COLO829 (cell line): ENCODE data around the gene SERPINA6.
"Not testable (repeated sequence)": the region's sequence is repeated elsewhere in the genome, so short reads cannot be mapped to it uniquely, and the experiment has no call there.

Experiments
- DNase-seq: peaks from one replicate; pipeline ENCODE4 v3.0.0; 2012; ENCODE audit warnings: low spot score

SERPINA6 gene

DNA sequence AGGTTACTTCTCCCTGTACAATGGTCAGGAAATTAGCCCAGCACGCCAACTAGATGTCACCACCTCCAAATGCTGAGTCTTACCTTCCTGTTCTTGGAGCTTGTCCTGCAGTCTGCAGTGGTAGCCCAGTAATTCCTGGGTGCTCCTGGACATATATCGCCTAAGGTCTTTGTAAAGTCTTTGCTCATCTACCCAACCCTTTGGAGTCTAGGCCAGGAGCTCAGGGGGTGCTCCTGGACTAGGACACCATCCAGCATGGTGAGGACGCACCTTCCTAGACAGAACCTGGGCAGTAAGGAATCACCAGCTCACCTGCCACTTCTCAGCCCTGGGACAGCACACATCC lies 30.6 kb downstream of the SERPINA6 start:
- DNase-seq: no peak

DNA sequence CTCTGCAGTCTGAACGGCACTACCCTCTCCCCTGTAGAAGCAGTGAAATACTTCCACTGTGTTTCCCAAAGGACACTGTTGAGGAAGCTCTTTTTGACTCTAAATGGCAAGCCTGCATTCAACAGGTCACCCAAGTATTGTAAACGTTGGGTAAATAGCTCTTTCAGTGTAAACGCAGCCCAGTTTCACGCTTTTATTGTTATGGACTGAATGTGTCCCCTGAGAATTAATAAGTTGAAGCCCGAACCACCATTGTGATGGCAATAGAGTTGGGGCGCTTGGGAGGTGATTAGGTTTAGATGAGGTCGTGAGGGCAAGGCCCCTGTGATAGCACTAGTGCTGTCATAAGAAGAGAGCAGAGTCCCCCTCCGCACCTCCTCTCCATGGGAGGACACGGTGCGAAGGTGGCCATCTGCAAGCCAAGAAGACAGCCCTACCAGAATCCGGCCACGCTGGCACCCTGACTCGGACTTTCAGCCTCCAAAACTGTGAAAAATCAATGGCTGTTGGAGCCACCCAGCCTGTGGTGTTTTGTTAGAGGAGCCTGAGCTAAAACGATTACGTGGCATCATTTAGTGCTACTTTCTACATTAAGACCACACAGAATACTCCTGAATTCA lies 31.1 kb downstream of the SERPINA6 start:
- no peak for DNase-seq

DNA sequence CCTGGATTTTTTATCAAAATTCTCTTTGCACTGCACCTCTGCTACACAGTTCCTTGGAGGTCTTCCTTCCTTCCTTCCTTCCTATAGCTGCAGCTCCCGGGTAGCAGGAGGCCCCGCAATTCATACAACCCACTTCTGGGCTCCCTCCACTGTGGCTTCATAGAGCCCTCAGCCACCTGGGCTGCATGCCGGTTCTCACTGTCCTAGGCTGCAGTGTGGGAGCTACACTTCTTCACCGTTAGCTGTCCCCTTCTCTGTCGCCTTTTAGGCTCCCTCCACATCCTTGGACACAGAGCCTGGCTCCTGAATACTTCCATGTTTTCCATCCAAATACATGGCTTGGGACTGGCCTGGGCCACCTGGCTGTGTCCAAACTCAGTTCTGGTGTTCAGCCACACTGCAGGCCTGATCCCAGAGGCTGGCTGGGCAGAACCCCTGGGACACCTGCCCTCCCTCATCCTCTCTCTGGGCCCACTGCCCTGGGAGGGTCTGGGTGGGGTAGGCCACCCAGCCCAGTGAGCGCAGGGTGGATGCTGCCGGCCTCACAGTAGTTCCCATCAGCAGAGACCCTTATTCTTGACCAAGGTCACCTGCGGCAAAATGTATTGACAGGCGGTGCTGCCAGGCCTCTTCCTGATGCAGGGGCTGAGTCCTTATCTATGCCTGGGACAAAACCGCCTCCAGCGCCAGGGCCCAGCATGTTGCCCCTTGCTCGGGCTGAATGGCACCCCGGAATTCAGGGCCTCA lies 31.8 kb downstream of the SERPINA6 start:
- DNase-seq: no peak

DNA sequence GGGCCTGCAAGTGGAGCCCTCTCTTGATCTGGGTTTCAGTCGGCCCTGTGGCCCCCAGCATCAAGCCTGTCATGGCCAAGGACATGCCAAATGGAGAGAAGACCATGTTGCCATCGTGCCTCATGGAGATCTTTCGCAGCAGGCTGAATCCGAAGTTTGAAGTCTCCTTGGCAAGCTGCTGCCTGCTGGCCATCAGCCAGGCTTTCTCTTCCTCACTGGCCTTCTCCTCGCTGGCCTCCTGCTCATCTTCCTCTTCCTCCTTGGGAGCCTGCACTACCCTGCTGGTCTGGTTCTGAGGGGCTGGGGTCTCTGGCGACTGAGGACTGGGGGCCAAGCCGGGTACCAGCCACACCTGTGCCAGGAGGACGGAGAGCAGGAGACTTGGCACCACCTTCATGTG lies 32.9 kb downstream of the SERPINA6 start:
- DNase-seq: no peak

DNA sequence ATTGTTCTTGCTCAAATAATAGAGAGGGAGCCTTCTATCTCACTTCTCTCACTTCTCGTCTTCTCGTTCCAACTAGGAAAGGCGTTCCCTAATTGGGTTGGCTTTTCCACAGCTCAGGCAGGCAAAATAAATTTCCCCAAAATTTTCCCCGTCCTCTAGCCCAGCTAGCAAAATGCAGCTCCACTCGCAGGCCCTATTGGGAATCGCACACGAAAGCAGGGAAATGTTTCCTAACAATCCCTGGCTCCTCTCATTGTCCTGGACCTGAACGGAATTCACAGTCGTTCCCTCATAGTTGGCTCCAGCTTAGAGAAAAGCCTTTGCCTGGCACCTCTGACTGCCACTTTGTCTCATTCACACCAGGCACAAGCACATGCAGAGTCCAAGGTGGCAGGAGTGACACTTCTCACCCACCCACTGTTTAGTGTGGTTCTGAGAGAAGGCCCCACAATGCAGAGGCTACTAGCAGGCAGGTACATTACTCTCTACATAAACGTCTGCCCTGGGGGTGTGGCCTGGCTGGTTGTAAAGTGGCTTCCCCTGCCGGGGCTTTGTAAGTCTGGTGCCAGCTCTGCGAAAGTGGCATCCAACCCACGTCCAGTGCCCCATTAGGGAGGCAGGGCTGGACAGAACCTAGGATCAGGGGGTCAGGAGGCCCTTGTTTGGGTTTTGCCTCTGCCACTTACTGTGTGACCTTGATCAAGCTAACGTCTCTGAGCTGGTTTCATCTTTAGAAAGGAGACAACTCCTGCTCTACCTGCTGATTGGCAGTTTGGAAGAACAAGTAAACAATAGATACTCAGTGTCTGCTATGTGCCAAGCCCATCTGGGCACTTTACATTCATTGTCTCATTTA lies 34.3 kb downstream of the SERPINA6 start:
- no peak for DNase-seq

DNA sequence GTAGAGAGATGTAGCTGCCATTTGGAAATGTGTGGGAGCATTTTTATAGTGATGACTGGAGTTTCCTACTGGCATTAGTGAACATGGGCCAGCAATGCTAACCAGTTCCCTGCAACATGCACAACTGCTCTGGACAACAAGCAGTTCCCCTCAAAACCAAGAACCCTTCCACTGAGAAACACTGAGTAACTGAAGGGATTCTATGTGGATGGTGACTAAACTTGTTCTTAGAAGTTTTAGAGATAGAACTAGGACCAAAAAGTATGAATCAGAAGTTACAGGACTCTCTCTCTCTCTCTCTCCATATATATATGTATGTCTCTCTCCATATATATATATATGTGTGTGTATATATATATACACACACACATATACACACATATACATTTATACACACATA lies 38.0 kb downstream of the SERPINA6 start:
- DNase-seq: no peak

DNA sequence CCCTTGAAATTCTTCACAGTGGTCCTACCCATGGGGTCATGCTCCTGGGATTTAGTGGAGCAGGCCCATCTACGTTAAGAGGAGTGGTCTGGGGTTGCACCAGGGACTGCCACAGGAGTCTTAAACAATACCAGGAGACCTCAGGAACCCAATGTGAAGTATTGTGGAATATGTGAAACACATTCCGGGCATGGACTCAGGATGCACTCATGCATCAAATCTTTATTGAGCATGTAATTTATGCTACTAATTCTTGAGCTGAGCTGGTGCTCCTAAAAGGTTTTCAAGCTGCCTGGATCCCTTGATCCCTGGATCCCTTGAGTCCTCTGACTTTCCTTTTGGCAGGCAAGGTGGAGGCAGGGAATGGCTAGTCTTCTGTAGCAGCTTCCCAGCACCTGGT lies 38.9 kb downstream of the SERPINA6 start:
- DNase-seq: no peak

DNA sequence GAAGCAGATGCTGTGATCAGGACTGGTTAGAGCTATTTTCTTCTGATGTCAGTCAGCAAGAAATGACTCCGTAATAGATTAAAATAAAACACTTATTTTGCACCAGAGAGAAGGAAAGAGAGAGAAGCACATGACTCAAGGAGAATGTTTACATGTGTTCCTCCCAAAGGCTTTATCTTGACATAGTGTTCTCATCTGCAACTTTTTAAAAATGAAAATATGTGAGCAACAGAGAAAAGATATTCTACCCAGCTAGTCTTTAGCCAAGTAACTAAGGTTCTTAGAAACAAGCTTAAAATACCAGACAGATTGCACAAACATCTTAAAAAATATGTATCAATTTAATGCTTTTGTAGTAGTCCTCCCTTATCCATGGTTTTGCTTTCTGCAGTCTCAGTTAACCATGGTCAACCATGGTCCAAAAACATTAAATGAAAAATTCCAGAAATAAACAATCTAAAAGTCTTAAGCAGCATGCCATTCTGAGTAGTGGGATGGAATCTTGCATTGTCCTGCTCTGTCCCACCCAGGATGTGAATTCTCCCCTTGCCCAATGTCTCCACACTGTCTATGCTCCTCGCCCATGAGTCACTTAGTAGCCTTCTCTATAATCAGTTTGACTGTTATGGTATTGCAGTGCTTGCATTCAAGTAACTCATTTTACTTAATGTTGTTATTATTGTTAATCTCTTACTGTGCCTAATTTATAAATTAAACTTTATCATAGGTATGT lies 40.0 kb downstream of the SERPINA6 start:
- DNase-seq: no peak

DNA sequence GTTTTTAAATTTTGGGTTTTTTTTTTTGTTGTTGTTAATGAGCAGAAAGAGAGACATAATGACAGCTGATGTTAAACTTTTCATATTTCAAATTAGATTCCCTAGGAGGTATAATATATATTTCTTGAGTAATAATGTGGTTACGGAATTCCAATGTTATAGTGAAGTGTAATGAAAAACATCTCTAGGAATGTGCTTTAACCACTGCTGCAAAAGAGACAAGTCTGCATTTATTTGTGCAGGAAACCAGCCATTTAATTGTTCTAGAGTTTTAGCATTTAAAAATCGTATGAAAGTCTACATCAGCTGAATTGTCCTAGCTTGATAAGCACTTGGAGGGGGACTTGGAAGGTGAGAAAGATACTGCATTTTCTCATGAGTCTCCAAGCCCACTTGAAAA lies 44.4 kb downstream of the SERPINA6 start:
- DNase-seq: no peak

DNA sequence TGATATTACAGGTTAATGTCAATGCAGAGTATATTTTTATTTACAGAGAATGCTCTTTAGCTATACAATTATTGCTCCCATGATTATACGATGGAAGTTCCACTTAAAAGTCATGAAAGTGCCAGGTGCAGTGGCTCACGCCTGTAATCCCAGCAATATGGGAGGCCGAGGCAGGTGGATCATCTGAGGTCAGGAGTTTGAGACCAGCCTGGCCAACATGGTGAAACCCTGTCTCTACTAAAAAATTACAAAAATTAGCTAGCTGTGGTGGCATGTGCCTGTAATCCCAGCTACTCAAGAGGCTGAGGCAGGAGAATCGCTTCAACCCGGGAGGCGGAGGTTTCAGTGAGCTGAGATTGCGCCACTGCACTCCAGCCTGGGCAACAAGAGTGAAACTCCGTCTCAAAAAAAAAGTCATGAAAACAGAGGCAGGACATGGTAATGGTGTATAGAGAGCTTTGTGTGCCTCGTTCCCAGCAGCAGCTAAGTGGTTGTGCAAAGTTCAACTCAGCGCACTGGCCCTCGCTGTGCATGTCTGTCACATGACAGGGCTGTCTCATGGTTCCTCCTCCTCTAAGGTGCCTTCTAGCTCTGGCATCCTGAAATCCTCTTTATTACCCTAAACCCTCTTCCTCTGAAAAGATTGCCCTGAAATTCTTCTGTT lies 46.1 kb downstream of the SERPINA6 start:
- DNase-seq: not testable (repeated sequence)

DNA sequence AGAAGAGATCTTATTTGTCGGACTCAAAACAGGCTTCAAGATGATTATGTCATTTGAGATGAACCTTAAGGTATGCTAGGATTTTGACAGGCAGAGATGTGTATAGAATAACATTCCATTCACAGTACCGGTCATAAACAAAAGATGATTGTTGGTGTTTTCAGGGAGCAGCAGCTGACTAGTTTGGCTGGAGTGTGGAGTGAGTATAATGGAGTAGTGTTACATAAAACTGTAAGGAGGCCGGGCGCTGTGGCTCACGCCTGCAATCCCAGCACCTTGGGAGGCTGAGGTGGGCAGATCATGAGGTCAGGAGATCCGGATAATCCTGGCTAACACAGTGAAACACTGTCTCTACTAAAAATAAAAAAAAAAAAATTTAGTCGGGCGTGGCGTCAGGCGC lies 54.0 kb downstream of the SERPINA6 start:
- DNase-seq: peak; percentile 81

DNA sequence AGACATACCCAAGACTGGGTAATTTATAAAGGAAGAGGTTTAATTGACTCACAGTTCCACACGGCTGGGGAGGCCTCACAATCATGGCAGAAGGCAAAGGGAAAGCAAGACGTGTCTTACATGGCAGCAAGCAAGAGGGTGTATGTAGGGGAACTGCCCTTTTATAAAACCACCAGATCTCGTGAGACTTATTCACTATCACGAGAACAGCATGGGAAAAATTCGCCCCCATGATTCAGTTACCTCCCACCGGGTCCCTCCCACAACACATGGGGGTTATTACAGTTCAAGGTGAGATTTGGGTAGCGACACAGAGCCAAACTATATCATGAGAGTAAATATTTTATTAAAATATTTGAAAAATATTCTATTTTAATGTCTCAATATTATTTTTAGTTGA lies 54.6 kb downstream of the SERPINA6 start:
- DNase-seq: not testable (repeated sequence)

DNA sequence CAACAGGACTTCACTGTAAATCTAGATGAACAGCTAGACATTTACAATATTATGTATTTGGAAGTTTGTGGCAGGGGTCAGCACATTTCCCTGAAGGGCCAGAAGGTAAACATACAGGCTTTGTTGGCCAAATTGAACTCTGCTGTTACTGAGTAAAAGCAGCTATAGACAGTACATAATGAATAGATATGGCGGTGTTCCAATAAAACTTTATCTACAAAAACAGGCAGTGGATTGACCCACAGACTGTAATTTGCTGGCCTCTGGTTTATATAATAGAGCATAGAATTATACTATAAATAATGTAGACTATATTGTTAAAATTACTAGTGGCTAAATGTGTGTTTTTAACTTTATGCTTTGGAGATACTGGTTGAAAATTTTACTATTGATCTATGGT lies 55.8 kb downstream of the SERPINA6 start:
- DNase-seq: no peak

DNA sequence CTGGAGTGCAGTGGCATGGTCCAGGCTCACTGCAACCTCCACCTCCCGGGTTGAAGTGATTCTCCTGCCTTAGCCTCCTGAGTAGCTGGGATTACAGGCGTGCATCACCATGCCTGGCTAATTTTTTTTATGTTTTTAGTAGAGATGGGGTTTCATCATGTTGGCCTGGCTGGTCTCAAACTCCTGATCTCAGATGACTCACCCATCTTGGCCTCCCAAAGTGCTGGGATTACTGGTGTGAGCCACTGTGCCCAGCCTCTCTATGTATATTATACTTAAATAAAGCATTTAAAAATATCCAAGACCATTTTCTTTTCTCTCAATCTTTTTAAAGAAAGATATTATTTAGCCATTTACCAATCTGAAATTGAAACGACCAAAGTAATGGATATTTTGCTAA lies 58.9 kb downstream of the SERPINA6 start:
- not testable (repeated sequence) for DNase-seq
